Endothelial cell of umbilical vein (primary cell): ENCODE data around the gene DIAPH3. TPM values are rescaled to one million over a fixed set of nuclear protein-coding genes. Genes with fewer than 3 reads are reported as not detected.

Source experiments
- BruUV-seq: library from RNA; stranded (reverse); fragments of 400-500 nt; replicated peaks from 2 replicates; lab custom pipeline; 2021; lab: Mats Ljungman, UMichigan
- CTCF ChIA-PET: fragments of 300-600, 350-600 bp; sonication (Branson Sonifier 250); formaldehyde crosslinking; loops from one replicate; lab custom pipeline; 2021; ENCODE audit warnings: antibody characterized with exemption, inconsistent platforms; lab: Charles Lee
- POLR2A ChIA-PET: fragments of 300-600, 350-600 bp; sonication (Branson Sonifier 250); formaldehyde crosslinking; loops from one replicate; lab custom pipeline; 2021; ENCODE audit warnings: antibody characterized with exemption, inconsistent platforms; lab: Charles Lee
- DNase-seq: peaks from one replicate; pipeline ENCODE4 v3.0.0-alpha.2; 2011; ENCODE audit warnings: low read depth, low spot score
- FAIRE-seq: peaks from 2 replicates; lab custom pipeline; 2011; peaks lifted over from hg19 to GRCh38; lab: Jason Lieb, UNC
- H2AFZ ChIP-seq: 2 replicates; pipeline ENCODE4 v1.6.0; 2012; ENCODE audit warnings: low read depth, low read length, control low read depth, inconsistent platforms
- H3K27ac ChIP-seq: 2 replicates; pipeline ENCODE4 v1.5.1; 2011; ENCODE audit warnings: low read depth, mild to moderate bottlenecking, control low read depth, low read length, moderate library complexity; ENCODE audit not compliant: insufficient read depth
- H3K27me3 ChIP-seq, 2 experiments: 2 replicates each; pipeline versions ENCODE4 v1.6.0 to v1.6.1; 2011; ENCODE audit warnings: low read length in 2 of 2, mixed read lengths in 1 of 2; ENCODE audit not compliant: control insufficient read depth in 2 of 2, insufficient read depth in 2 of 2
- H3K36me3 ChIP-seq, 2 experiments: 2 replicates in 1 of 2; 3 replicates in 1 of 2; pipeline ENCODE4 v1.5.1; 2011; ENCODE audit warnings: low read length in 2 of 2, mild to moderate bottlenecking in 1 of 2, moderate library complexity in 1 of 2; ENCODE audit not compliant: control insufficient read depth in 2 of 2, insufficient read depth in 2 of 2; ENCODE audit errors: extremely low read depth in 1 of 2
- H3K4me1 ChIP-seq: 3 replicates; pipeline ENCODE4 v1.5.1; 2011; ENCODE audit warnings: mild to moderate bottlenecking, low read length; ENCODE audit not compliant: control insufficient read depth, insufficient read depth; ENCODE audit errors: extremely low read depth
- H3K4me2 ChIP-seq: 2 replicates; pipeline ENCODE4 v1.6.1; 2011; ENCODE audit warnings: low read length, control low read depth, mixed read lengths; ENCODE audit not compliant: insufficient read depth
- H3K4me3 ChIP-seq, 3 experiments: fragments of 200-600 bp in 1 of 3; sonication (generic), shearing (Covaris generic) in 1 of 3; replicated peaks in 1 of 3; 2 replicates each; pipeline ENCODE4 v1.5.1; 2011 to 2016; ENCODE audit warnings: control low read depth in 3 of 3, low read length in 3 of 3, mild to moderate bottlenecking in 2 of 3, inconsistent platforms in 1 of 3, low read depth in 1 of 3, moderate library complexity in 1 of 3; ENCODE audit not compliant: insufficient read depth in 1 of 3
- H3K79me2 ChIP-seq: 2 replicates; pipeline ENCODE4 v1.6.0; 2012; ENCODE audit warnings: low read length, inconsistent platforms; ENCODE audit not compliant: control insufficient read depth, insufficient read depth
- H3K9ac ChIP-seq: replicated peaks from 2 replicates; pipeline ENCODE3; 2011; ENCODE audit warnings: low read length, control low read depth; ENCODE audit not compliant: insufficient read depth; ENCODE audit errors: extremely low read depth
- H3K9me1 ChIP-seq: replicated peaks from 3 replicates; pipeline ENCODE4 v1.6.0; 2011; ENCODE audit warnings: mild to moderate bottlenecking, low read length; ENCODE audit not compliant: control insufficient read depth, insufficient read depth; ENCODE audit errors: extremely low read depth
- H3K9me3 ChIP-seq: replicated peaks from 2 replicates; pipeline ENCODE4 v1.5.1; 2012; ENCODE audit warnings: low read length, inconsistent platforms; ENCODE audit not compliant: control insufficient read depth, insufficient read depth
- H4K20me1 ChIP-seq: replicated peaks from 2 replicates; pipeline ENCODE3; 2011; ENCODE audit warnings: mild to moderate bottlenecking, low read length; ENCODE audit not compliant: control insufficient read depth, insufficient read depth; ENCODE audit errors: extremely low read depth
- EZH2 ChIP-seq: IDR thresholded peaks from 2 replicates; pipeline ENCODE4 v1.6.1; 2012; ENCODE audit warnings: borderline replicate concordance, low read depth, mild to moderate bottlenecking, moderate library complexity, low read length, inconsistent platforms; ENCODE audit not compliant: severe bottlenecking
- FOS ChIP-seq: IDR thresholded peaks from 2 replicates; pipeline ENCODE4 v1.6.1; 2011; ENCODE audit warnings: mild to moderate bottlenecking, low read length, moderate library complexity, borderline replicate concordance; ENCODE audit not compliant: insufficient read depth
- GATA2 ChIP-seq: IDR thresholded peaks from 2 replicates; pipeline ENCODE4 v1.7.0; 2011; ENCODE audit warnings: low read depth, mild to moderate bottlenecking, moderate library complexity, mixed read lengths, low read length; ENCODE audit not compliant: insufficient read length, insufficient read depth
- JUN ChIP-seq: IDR thresholded peaks from 2 replicates; pipeline ENCODE4 v1.6.1; 2011; ENCODE audit warnings: borderline replicate concordance, low read depth; ENCODE audit not compliant: insufficient read length, insufficient read depth
- MYC ChIP-seq: IDR thresholded peaks from one replicate; pipeline ENCODE4 v1.6.1; 2011; ENCODE audit warnings: mild to moderate bottlenecking, low read depth, low read length
- POLR2A ChIP-seq: IDR thresholded peaks from 2 replicates; pipeline ENCODE4 v1.6.1; 2012; ENCODE audit warnings: low read depth, mild to moderate bottlenecking, control low read depth, low read length
- POLR2AphosphoS5 ChIP-seq: IDR thresholded peaks from 2 replicates; pipeline ENCODE4 v1.6.1; 2012; ENCODE audit warnings: low read depth, mild to moderate bottlenecking, control low read depth, low read length, moderate library complexity; ENCODE audit not compliant: insufficient read depth
- dilution Hi-C: fragments of 300-500 bp; cut with MboI; formaldehyde crosslinking; loops from one replicate; pipeline ENCODE4 v1.15.0; 2019; ENCODE audit warnings: low sequenced_read_pairs; ENCODE audit not compliant: extremely low pct_ligation_motif_present
- intact Hi-C: fragments of 100-400 bp; cut with micrococcal nuclease; formaldehyde crosslinking; loops from one replicate; pipeline ENCODE4 v1.10.0; 2022
- polyA plus RNA-seq, 4 experiments: library from polyadenylated mRNA; depleted of rRNA in 3 of 4; stranded (reverse) in 3 of 4; unstranded in 1 of 4; fragments of >200 nt; gene quantifications; 2 replicates each; pipeline versions ENCODE4 v1.2.1 to v1.2.3, GENCODE V29; 2011 to 2012; ENCODE audit warnings: missing spikeins in 1 of 4
- total RNA-seq: library from RNA; stranded (reverse); gene quantifications from 2 replicates; pipeline ENCODE4 v1.2.3, GENCODE V29; 2021
- TF ChIP-seq, protein P1 (sequence below), 2 donors: IDR thresholded peaks; 1 replicate in 1 of 2; 2 replicates in 1 of 2; pipeline ENCODE4 v1.5.1; 2011; ENCODE audit warnings: low read length in 2 of 2, mild to moderate bottlenecking in 2 of 2, moderate library complexity in 2 of 2, control low read depth in 1 of 2, inconsistent platforms in 1 of 2, low read depth in 1 of 2; ENCODE audit not compliant: insufficient read depth in 1 of 2; ENCODE audit errors: extremely low read depth in 1 of 2
- TF ChIP-seq, protein P2 (sequence below): IDR thresholded peaks from 2 replicates; pipeline ENCODE4 v1.6.1; 2011; ENCODE audit not compliant: insufficient read depth, insufficient read length

DIAPH3 gene
- total and polyA plus RNA-seq, 2 donors (not counting 3 experiments of a cell fraction or from before 2014, with no cell fraction given) = 9.9 to 44.0 TPM

DNA sequence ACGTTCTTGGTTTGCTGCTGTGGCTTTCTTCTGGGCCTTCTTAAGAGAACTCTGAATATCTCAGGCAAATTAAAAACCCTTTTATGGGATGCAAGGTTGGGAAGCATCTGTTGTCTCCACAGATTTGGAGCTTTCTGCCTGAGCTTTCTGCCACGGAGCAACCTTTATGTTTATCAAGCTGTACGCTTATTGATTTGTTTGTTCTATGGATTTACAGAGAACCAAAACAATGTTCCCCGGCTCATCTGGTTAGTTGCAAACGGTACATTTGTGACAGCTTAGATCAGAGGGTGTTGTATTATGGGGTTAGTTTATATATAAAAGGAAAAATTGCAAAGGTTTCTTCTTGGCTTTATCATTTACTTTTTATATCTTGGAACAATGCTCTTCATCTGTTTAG is 479.6 kb downstream of the DIAPH3 start:
- DNase-seq = no peak
- H3K4me1 ChIP-seq = no peaks in the 10 kb centered on the region
- TF ChIP-seq POLR2AphosphoS5 (no peak), GATA2 (no peak), FOS (no peak), POLR2A (no peak), MYC (no peak), JUN (no peak), EZH2 (no peak)
- TF ChIP-seq, protein P1, sequence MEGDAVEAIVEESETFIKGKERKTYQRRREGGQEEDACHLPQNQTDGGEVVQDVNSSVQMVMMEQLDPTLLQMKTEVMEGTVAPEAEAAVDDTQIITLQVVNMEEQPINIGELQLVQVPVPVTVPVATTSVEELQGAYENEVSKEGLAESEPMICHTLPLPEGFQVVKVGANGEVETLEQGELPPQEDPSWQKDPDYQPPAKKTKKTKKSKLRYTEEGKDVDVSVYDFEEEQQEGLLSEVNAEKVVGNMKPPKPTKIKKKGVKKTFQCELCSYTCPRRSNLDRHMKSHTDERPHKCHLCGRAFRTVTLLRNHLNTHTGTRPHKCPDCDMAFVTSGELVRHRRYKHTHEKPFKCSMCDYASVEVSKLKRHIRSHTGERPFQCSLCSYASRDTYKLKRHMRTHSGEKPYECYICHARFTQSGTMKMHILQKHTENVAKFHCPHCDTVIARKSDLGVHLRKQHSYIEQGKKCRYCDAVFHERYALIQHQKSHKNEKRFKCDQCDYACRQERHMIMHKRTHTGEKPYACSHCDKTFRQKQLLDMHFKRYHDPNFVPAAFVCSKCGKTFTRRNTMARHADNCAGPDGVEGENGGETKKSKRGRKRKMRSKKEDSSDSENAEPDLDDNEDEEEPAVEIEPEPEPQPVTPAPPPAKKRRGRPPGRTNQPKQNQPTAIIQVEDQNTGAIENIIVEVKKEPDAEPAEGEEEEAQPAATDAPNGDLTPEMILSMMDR (IDR thresholded peaks at IDR 0.05; ENCODE audit: extremely low read depth in 1 of 2, insufficient read depth in 1 of 2, low read depth in 1 of 2, low read length in 2 of 2) = no peak
- TF ChIP-seq, protein P2, sequence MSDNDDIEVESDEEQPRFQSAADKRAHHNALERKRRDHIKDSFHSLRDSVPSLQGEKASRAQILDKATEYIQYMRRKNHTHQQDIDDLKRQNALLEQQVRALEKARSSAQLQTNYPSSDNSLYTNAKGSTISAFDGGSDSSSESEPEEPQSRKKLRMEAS = no peak
- no peaks in the 10 kb centered on the region for H4K20me1 ChIP-seq
- no peaks in the 10 kb centered on the region for H3K79me2 ChIP-seq
- no peaks in the 10 kb centered on the region for H3K9me1 ChIP-seq
- H2AFZ ChIP-seq = no peak overlapping the region
- no peaks in the 10 kb centered on the region for H3K36me3 ChIP-seq
- no peak for FAIRE-seq
- H3K9me3 ChIP-seq = no peaks in the 10 kb centered on the region
- no peak overlapping the region for H3K27ac ChIP-seq
- intact Hi-C loops (no loop called here), dilution Hi-C loops (no loop called here)
- CTCF ChIA-PET = interaction anchor here (0.9 to 7.6 kb wide), 9 partner anchors 9 to 747 kb away, joined by 3 to 145 read pairs (median 3); no protein-coding TSS in a partner anchor
- H3K4me3 ChIP-seq = no peak overlapping the region
- no peak overlapping the region for H3K4me2 ChIP-seq
- H3K27me3 ChIP-seq = no peaks in the 10 kb centered on the region
- H3K9ac ChIP-seq = no peak overlapping the region
- POLR2A ChIA-PET = no interaction called here
- BruUV-seq = no TSS peak
